K562 (cell line): ENCODE data around the gene SMC5. TPM values are rescaled to one million over a fixed set of nuclear protein-coding genes. Genes with fewer than 3 reads are reported as not detected.
"Not testable (repeated sequence)": the region's sequence is repeated elsewhere in the genome, so short reads cannot be mapped to it uniquely, and the experiment has no call there.

Source experiments
- ATAC-seq: fragments of 200-7000 bp; cut with Tn5 transposase; 3 replicates; pipeline ENCODE4 v1.9.1; 2020; ENCODE audit warnings: moderate library complexity
- BruUV-seq: library from RNA; stranded (reverse); fragments of 400-500 nt; replicated peaks from 2 replicates; lab custom pipeline; 2021; lab: Mats Ljungman, UMichigan
- CTCF ChIA-PET: fragments of 300-600 bp; formaldehyde crosslinking; extraction: SDS; loops from one replicate; lab custom pipeline; 2021; ENCODE audit warnings: low intra/inter-chr PET ratio; lab: Yijun Ruan, JAX
- POLR2A ChIA-PET: fragments of 300-600, 350-650 bp; sonication (Branson Sonifier 250); formaldehyde crosslinking; extraction: SDS; loops from one replicate; lab custom pipeline; 2021; ENCODE audit warnings: antibody characterized with exemption, inconsistent platforms; lab: Yijun Ruan, JAX
- DNase-seq, 4 experiments: peaks; one replicate each; pipeline versions ENCODE4 v3.0.0 to v3.0.0-alpha.2; 2011 to 2018; ENCODE audit warnings: low spot score in 3 of 4, mixed read lengths in 3 of 4; ENCODE audit errors: extremely low read depth in 1 of 4
- FAIRE-seq: peaks from 2 replicates; lab custom pipeline; 2011; peaks lifted over from hg19 to GRCh38; lab: Jason Lieb, UNC
- H2AFZ ChIP-seq: 2 replicates; pipeline ENCODE4 v1.6.0; 2011; ENCODE audit warnings: low read depth, low read length, control low read depth, inconsistent platforms
- H3K27ac ChIP-seq: fragments of 200-600 bp; 3 replicates; pipeline ENCODE4 v1.8.0; 2011; ENCODE audit warnings: low read depth, mild to moderate bottlenecking, control low read depth, inconsistent platforms, low read length, moderate library complexity, mixed read lengths; ENCODE audit errors: extremely low read depth
- H3K27me3 ChIP-seq, 2 experiments: fragments of 300-600 bp in 1 of 2; 2 replicates in 1 of 2; 3 replicates in 1 of 2; pipeline versions ENCODE4 v1.6.0 to v1.8.0; 2011; ENCODE audit warnings: inconsistent platforms in 2 of 2, low read length in 2 of 2, mild to moderate bottlenecking in 1 of 2, mixed read lengths in 1 of 2, moderate library complexity in 1 of 2; ENCODE audit not compliant: control insufficient read depth in 2 of 2, insufficient read depth in 2 of 2
- H3K36me3 ChIP-seq: fragments of 300-600 bp; 3 replicates; pipeline ENCODE4 v1.8.0; 2011; ENCODE audit warnings: mild to moderate bottlenecking, low read length, inconsistent platforms; ENCODE audit not compliant: control insufficient read depth, insufficient read depth
- H3K4me1 ChIP-seq, 2 experiments: fragments of 200-600 bp in 1 of 2; replicated peaks in 1 of 2; 2 replicates in 1 of 2; 3 replicates in 1 of 2; pipeline versions ENCODE4 v1.5.1 to v1.8.0; 2011; ENCODE audit warnings: inconsistent platforms in 2 of 2, low read length in 2 of 2, mild to moderate bottlenecking in 1 of 2, mixed read lengths in 1 of 2, moderate library complexity in 1 of 2; ENCODE audit not compliant: control insufficient read depth in 2 of 2, insufficient read depth in 2 of 2
- H3K4me2 ChIP-seq: 2 replicates; pipeline ENCODE4 v1.6.1; 2011; ENCODE audit warnings: low read length, control low read depth, inconsistent platforms, mixed read lengths; ENCODE audit not compliant: insufficient read depth
- H3K4me3 ChIP-seq: fragments of 200-600 bp; sonication (generic), shearing (Covaris generic); 2 replicates; pipeline ENCODE4 v1.5.1; 2016; ENCODE audit warnings: control low read depth, inconsistent platforms
- H3K79me2 ChIP-seq: fragments of 200-600 bp; 3 replicates; pipeline ENCODE4 v1.8.0; 2011; ENCODE audit warnings: low read length, inconsistent platforms; ENCODE audit not compliant: control insufficient read depth, insufficient read depth
- H3K9ac ChIP-seq, 2 experiments: 2 replicates each; pipeline versions ENCODE4 v1.6.0 to v1.6.1; 2011; ENCODE audit warnings: low read depth in 2 of 2, low read length in 2 of 2, control low read depth in 1 of 2, inconsistent platforms in 1 of 2, mild to moderate bottlenecking in 1 of 2, mixed read lengths in 1 of 2; ENCODE audit not compliant: insufficient read depth in 1 of 2
- H3K9me1 ChIP-seq: one replicate; pipeline ENCODE4 v1.6.0; 2011; ENCODE audit warnings: inconsistent platforms, mild to moderate bottlenecking, low read length, moderate library complexity; ENCODE audit not compliant: control insufficient read depth, insufficient read depth
- H3K9me3 ChIP-seq: replicated peaks from 2 replicates; pipeline ENCODE4 v1.5.1; 2011; ENCODE audit warnings: low read depth, low read length, inconsistent platforms; ENCODE audit not compliant: control insufficient read depth, insufficient read depth
- H4K20me1 ChIP-seq: replicated peaks from 2 replicates; pipeline ENCODE4 v1.6.1; 2011; ENCODE audit warnings: low read length, inconsistent platforms, mixed read lengths; ENCODE audit not compliant: control insufficient read depth, insufficient read depth
- RBFOX2 ChIP-seq: fragments of 200-400 bp; formaldehyde crosslinking; IDR thresholded peaks from 2 replicates; pipeline ENCODE4 v1.6.1; 2017; ENCODE audit warnings: low read depth, mild to moderate bottlenecking, low read length, moderate library complexity
- SAP30 ChIP-seq: fragments of 200-600 bp; sonication (generic); IDR thresholded peaks from 2 replicates; pipeline ENCODE4 v1.6.1; 2012; ENCODE audit warnings: borderline replicate concordance, low read depth, mild to moderate bottlenecking, moderate library complexity, low read length, control low read depth, inconsistent platforms; ENCODE audit not compliant: insufficient read depth, poor library complexity, severe bottlenecking
- SMARCE1 ChIP-seq: fragments of 450-650 bp; IDR thresholded peaks from 2 replicates; pipeline ENCODE4 v1.7.1; 2016; ENCODE audit warnings: mild to moderate bottlenecking
- XRCC5 ChIP-seq: fragments of 200-400 bp; formaldehyde crosslinking; IDR thresholded peaks from 2 replicates; pipeline ENCODE4 v1.6.1; 2017; ENCODE audit warnings: low read depth, mild to moderate bottlenecking, low read length
- ZNF12 ChIP-seq: sonication (generic); formaldehyde crosslinking; IDR thresholded peaks from 2 replicates; pipeline ENCODE4 v1.4.0; 2020; ENCODE audit warnings: mild to moderate bottlenecking, missing genetic modification reagents
- ZNF146 ChIP-seq: IDR thresholded peaks from one replicate; pipeline ENCODE4 v1.6.1; 2018; ENCODE audit warnings: missing compliant biosample characterization; ENCODE audit not compliant: unreplicated experiment
- WGBS: fragments of 100-300 bp; shearing (Covaris generic); methylation state at CpG from one replicate; pipeline ENCODE4 v1.1.6; 2016; ENCODE audit warnings: low coverage, mixed read lengths; ENCODE audit not compliant: insufficient coverage; ENCODE audit errors: missing lambda C conversion rate; 5-methylcytosine and 5-hydroxymethylcytosine counted together
- in situ Hi-C: fragments of 300-500 bp; cut with MboI; formaldehyde crosslinking; loops from 4 replicates; pipeline ENCODE4 v1.15.0; 2018; ENCODE audit warnings: inconsistent platforms, mixed read lengths
- intact Hi-C: fragments of 100-400 bp; cut with micrococcal nuclease; formaldehyde crosslinking; loops from 2 replicates; pipeline ENCODE4 v1.14.2; 2022
- polyA plus RNA-seq, 8 experiments: library from polyadenylated mRNA; depleted of rRNA in 4 of 8; stranded (reverse) in 5 of 8; unstranded in 3 of 8; fragments of >200 nt; fragmentation: Nextera tagmentation in 2 of 8; fragmentation: Illumina TruSeq in 1 of 8; extraction: Ambion mirVana in 2 of 8; extraction: Trizol in 1 of 8; gene quantifications; 2 replicates each; pipeline versions ENCODE4 v1.2.1 to v1.2.3, GENCODE V29; 2011 to 2014; ENCODE audit warnings: inconsistent platforms in 1 of 8, missing spikeins in 1 of 8
- total RNA-seq, 7 experiments: library from RNA; depleted of rRNA in 6 of 7; stranded (reverse); fragments of >200 nt in 6 of 7; fragmentation: Illumina TruSeq in 2 of 7; extraction: Trizol in 2 of 7; gene quantifications; 2 replicates each; pipeline versions ENCODE4 v1.2.1 to v1.2.3, GENCODE V29; 2011 to 2021; ENCODE audit warnings: low replicate concordance in 1 of 7
- TF ChIP-seq, protein P1 (sequence below), 2 experiments: fragments of 450-650 bp; IDR thresholded peaks; 2 replicates each; pipeline ENCODE4 v1.6.1; 2016; ENCODE audit warnings: mild to moderate bottlenecking in 2 of 2, borderline replicate concordance in 1 of 2, low read depth in 1 of 2, moderate library complexity in 1 of 2

SMC5 gene
- total and polyA plus RNA-seq, 9 of the 15 experiments (the other 6 are each of a cell fraction or from before 2014, with no cell fraction given) = 3.5 to 43.2 (median 21.4) TPM

DNA sequence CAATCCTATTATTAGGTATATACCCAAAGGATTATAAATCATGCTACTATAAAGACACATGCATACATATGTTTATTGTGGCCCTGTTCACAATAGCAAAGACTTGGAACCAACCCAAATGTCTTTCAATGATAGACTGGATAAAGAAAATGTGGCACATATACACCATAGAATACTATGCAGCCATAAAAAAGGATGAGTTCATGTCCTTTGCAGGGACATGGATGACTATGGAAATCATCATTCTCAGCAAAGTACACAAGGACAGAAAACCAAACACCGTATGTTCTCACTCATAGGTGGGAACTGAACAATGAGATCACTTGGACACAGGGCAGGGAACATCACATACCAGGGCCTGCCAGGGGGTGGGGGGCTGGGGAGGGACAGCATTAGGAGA lies 12.8 kb upstream of the SMC5 start:
- H3K4me3 ChIP-seq, H3K27ac ChIP-seq, H2AFZ ChIP-seq, in situ Hi-C loops, DNase-seq, H3K9me3 ChIP-seq, CTCF ChIA-PET, ATAC-seq, H4K20me1 ChIP-seq, FAIRE-seq, H3K36me3 ChIP-seq, H3K79me2 ChIP-seq, BruUV-seq, H3K4me1 ChIP-seq, H3K9me1 ChIP-seq, H3K27me3 ChIP-seq, H3K9ac ChIP-seq, POLR2A ChIA-PET, H3K4me2 ChIP-seq, intact Hi-C loops: not testable (repeated sequence)
- 0% methylated on average over 1 of the region's 1 CpG for WGBS
- peak; percentile 65 for TF ChIP-seq ZNF146

DNA sequence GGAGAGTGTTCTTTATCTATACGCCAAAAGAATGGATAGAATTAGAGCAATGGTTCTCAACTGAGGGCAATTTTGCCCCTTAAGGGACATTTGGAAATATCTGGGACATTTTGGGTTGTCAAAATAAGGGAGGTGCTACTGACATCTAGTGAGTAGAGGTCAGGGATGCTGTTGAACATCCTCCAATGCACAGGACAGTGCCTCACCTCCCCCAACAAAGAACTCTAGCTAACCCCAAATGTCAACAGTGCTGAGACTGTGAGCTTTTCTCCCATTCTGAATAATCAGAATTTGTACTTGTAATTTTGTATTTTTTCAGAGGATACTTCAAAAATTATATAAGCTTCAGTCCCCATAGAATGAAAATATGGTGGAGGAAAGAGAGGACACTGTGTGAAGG lies 8.6 kb upstream of the SMC5 start:
- 0 out of 3 replicates have a peak, but pooled peaks have one; percentile 43 for ATAC-seq
- no peak for TF ChIP-seq RBFOX2
- no peak for TF ChIP-seq SMARCE1
- TF ChIP-seq, protein P1, sequence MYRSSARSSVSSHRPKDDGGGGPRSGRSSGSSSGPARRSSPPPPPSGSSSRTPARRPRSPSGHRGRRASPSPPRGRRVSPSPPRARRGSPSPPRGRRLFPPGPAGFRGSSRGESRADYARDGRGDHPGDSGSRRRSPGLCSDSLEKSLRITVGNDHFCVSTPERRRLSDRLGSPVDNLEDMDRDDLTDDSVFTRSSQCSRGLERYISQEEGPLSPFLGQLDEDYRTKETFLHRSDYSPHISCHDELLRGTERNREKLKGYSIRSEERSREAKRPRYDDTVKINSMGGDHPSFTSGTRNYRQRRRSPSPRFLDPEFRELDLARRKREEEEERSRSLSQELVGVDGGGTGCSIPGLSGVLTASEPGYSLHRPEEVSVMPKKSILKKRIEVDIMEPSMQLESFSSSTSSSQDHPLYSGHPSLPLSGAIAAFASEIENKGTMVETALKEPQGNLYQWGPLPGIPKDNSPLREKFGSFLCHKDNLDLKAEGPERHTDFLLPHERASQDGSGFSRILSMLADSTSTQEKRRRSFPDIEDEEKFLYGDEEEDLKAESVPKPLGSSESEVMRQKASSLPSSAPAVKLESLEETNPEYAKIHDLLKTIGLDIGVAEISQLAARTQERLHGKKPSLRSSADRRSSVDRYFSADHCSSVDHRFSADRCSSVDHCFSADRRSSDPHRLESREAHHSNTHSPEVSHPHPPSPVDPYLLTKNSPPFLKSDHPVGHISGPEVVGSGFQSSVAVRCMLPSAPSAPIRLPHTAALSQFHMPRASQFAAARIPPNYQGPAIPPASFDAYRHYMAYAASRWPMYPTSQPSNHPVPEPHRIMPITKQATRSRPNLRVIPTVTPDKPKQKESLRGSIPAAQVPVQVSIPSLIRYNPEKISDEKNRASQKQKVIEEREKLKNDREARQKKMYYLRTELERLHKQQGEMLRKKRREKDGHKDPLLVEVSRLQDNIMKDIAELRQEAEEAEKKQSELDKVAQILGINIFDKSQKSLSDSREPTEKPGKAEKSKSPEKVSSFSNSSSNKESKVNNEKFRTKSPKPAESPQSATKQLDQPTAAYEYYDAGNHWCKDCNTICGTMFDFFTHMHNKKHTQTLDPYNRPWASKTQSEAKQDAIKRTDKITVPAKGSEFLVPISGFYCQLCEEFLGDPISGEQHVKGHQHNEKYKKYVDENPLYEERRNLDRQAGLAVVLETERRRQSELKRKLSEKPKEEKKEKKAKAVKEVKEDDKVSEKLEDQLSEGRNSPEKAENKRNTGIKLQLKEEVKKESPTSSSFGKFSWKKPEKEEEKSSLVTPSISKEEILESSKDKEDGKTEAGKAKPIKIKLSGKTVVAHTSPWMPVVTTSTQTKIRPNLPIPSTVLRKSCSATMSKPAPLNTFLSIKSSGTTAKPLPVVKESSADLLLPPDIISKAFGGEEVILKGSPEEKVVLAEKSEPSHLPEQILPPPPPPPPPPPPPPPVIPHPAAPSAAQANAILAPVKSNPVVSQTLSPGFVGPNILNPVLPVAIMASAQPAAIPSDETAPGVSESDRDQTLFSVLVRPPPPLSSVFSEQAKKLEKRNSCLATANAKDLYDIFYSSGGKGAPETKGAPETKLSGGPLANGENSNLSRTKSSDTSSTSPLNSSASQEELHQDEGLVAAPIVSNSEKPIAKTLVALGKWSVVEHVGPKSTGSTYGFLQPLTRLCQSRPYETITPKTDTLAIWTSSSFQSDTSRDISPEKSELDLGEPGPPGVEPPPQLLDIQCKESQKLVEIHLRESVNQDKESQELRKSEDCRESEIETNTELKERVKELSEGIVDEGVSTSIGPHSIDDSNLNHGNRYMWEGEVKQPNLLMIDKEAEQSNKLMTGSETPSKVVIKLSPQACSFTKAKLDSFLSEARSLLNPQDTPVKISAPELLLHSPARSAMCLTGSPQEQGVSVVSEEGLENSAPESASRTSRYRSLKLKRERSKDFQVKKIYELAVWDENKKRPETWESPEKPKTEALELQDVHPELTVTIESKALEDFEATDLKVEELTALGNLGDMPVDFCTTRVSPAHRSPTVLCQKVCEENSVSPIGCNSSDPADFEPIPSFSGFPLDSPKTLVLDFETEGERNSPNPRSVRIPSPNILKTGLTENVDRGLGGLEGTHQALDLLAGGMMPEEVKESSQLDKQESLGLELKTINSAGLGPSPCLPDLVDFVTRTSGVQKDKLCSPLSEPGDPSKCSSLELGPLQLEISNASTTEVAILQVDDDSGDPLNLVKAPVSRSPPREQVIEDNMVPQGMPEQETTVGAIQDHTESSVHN (IDR thresholded peaks at IDR 0.05; ENCODE audit: borderline replicate concordance in 1 of 2, low read depth in 1 of 2) = no peak
- no peak for TF ChIP-seq ZNF12
- no peak for TF ChIP-seq XRCC5
- no peak for TF ChIP-seq SAP30

More for the DNA sequence above, 8.6 kb upstream of the SMC5 start:
- Histone ChIP-seq H3K9me1 (no peaks in the 10 kb centered on the region), H3K27me3 (no peaks in the 10 kb centered on the region), H2AFZ (no peak overlapping the region), H4K20me1 (no peaks in the 10 kb centered on the region), H3K4me1 (peaks cover 0 to 2% of the 10 kb centered on the region in 2 experiments; a peak in 2 of 5 replicates), H3K9me3 (no peaks in the 10 kb centered on the region), H3K27ac (no peak overlapping the region), H3K4me3 (no peak overlapping the region), H3K79me2 (no peaks in the 10 kb centered on the region), H3K36me3 (no peaks in the 10 kb centered on the region), H3K9ac (no peak overlapping the region), H3K4me2 (no peak overlapping the region)
- POLR2A ChIA-PET = no interaction called here
- CTCF ChIA-PET = no interaction called here
- 55% methylated on average over 1 of the region's 1 CpG for WGBS
- in situ Hi-C loops (no loop called here), intact Hi-C loops (loop anchor here (10.0 kb wide), 1 partner anchor 235 kb away; no protein-coding TSS in a partner anchor)
- BruUV-seq = no TSS peak
- DNase-seq = no peak
- FAIRE-seq = no peak
